Nephron (organoid): ENCODE data around the gene SUPT3H.

Experiments
- H3K27ac Mint-ChIP-seq, 3 experiments: 2 replicates each; pipeline ENCODE4 v1.8.0; 2020; ENCODE audit warnings: mixed read lengths in 3 of 3, mild to moderate bottlenecking in 2 of 3, moderate library complexity in 1 of 3
- H3K27me3 Mint-ChIP-seq: 2 replicates; pipeline ENCODE4 v1.8.0; 2021; ENCODE audit warnings: low read depth, mild to moderate bottlenecking, moderate library complexity, mixed read lengths
- H3K36me3 Mint-ChIP-seq: 2 replicates; pipeline ENCODE4 v1.8.0; 2020; ENCODE audit warnings: low read depth, mixed read lengths
- H3K4me1 Mint-ChIP-seq: 2 replicates; pipeline ENCODE4 v1.8.0; 2020; ENCODE audit warnings: mixed read lengths
- H3K4me3 Mint-ChIP-seq, 3 experiments: 2 replicates each; pipeline ENCODE4 v1.8.0; 2020; ENCODE audit warnings: mild to moderate bottlenecking in 3 of 3, mixed read lengths in 3 of 3, moderate library complexity in 2 of 3
- H3K9me3 Mint-ChIP-seq: 2 replicates; pipeline ENCODE4 v1.8.0; 2020; ENCODE audit warnings: mixed read lengths
- TF ChIP-seq, protein P1 (sequence below), 3 experiments: fragments of 200-600 bp; sonication (generic); IDR thresholded peaks; one replicate each; pipeline ENCODE4 v1.5.0; 2021; ENCODE audit warnings: antibody characterized with exemption in 3 of 3; ENCODE audit not compliant: unreplicated experiment in 3 of 3

Gene SUPT3H

DNA sequence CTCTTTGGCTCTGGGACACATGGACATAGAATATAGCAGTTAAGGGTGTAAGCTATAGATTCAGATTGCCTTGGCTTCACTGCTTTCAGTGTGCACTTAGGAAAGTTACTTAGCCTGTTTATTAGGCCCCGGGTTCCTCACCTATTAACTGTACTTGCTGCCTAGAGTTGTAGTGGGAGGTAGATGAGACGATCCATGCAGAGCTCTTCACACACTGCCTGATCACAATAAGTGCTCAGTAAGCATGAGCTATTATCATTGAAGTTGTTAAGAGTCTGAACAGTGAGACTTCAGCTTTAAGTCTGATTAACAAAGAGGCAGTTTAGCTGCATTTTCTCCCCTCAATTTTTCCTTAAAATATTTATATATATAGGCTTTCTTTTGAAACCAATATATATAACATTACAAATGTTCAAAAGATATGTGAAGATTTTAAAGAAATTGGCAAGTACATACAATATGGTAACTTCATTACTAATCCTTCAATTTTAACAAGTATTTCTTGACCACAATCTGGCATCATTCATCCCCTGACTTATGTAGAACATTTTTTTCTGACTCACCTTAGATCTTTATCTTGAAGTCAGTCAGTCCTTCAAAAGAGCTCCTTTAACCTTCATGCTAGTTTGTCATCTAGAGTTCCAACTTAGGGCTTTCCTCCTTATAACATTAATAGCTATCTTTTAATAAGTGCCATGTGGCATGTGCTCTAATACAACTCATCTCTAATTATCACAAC is 20.5 kb upstream of the SUPT3H start:
- no peaks in the 10 kb centered on the region for H3K36me3 Mint-ChIP-seq
- no peaks in the 10 kb centered on the region for H3K4me1 Mint-ChIP-seq
- no peak overlapping the region for H3K27ac Mint-ChIP-seq

DNA sequence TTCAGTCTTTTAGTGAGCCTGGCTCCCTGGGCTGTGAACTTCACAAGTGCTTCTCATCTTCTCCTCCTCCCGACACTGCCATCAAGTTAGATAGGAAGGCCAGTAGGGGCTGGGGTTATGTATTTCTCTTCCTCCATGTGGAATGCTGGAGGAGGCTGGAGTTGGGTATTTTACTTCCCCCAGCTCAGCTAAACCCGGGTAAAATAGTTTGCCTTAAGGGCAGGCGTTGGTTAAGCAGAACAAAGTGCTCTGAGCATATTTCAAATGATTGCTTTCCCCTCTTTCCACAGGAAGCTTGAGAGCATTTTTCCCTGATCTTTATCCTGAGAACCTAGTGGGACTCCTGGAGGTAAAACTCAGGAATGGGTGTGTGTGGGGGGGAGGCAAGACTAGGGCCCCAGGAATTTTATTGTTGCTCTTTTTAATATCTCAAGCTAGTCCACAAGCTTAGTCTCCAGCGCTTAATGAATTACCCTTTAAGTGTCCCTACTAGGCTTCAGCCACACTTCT is 16.9 kb upstream of the SUPT3H start:
- no peaks in the 10 kb centered on the region for H3K4me1 Mint-ChIP-seq
- H3K27ac Mint-ChIP-seq: no peak overlapping the region
- H3K27me3 Mint-ChIP-seq: peaks cover 11% of the 10 kb centered on the region
- H3K9me3 Mint-ChIP-seq: peaks cover 10% of the 10 kb centered on the region
- H3K4me3 Mint-ChIP-seq: no peak overlapping the region
- no peaks in the 10 kb centered on the region for H3K36me3 Mint-ChIP-seq
- TF ChIP-seq, protein P1, sequence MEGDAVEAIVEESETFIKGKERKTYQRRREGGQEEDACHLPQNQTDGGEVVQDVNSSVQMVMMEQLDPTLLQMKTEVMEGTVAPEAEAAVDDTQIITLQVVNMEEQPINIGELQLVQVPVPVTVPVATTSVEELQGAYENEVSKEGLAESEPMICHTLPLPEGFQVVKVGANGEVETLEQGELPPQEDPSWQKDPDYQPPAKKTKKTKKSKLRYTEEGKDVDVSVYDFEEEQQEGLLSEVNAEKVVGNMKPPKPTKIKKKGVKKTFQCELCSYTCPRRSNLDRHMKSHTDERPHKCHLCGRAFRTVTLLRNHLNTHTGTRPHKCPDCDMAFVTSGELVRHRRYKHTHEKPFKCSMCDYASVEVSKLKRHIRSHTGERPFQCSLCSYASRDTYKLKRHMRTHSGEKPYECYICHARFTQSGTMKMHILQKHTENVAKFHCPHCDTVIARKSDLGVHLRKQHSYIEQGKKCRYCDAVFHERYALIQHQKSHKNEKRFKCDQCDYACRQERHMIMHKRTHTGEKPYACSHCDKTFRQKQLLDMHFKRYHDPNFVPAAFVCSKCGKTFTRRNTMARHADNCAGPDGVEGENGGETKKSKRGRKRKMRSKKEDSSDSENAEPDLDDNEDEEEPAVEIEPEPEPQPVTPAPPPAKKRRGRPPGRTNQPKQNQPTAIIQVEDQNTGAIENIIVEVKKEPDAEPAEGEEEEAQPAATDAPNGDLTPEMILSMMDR (IDR thresholded peaks at IDR 0.05; ENCODE audit: unreplicated experiment in 3 of 3): no peak

More for the DNA sequence above, 20.5 kb upstream of the SUPT3H start:
- H3K27me3 Mint-ChIP-seq: peaks cover 22% of the 10 kb centered on the region
- H3K4me3 Mint-ChIP-seq: no peak overlapping the region
- TF ChIP-seq, protein P1 (IDR thresholded peaks at IDR 0.05; ENCODE audit: unreplicated experiment in 3 of 3): no peak
- H3K9me3 Mint-ChIP-seq: peaks cover 7% of the 10 kb centered on the region

DNA sequence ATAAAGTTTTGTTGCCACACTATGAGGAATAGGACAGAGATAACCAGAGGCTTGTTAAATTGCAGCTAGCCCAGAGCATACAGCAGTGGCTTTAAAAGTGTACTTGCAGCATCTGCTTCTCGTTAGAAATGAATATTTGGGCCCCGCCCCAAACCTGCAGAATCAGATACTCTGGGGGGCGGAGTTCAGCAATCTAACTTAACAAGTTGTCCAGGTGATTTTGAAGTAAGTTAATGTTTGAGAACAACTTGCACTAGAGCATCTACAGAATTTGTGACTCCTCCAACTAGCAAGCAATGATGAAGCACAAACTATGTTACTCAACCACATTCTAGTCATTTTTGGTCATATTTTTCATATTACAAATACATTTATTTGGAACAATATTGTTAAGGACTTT is 10.6 kb upstream of the SUPT3H start:
- TF ChIP-seq, protein P1 (IDR thresholded peaks at IDR 0.05; ENCODE audit: unreplicated experiment in 3 of 3): no peak
- no peak overlapping the region for H3K4me3 Mint-ChIP-seq
- no peak overlapping the region for H3K27ac Mint-ChIP-seq
- H3K9me3 Mint-ChIP-seq: peaks cover 3% of the 10 kb centered on the region
- no peaks in the 10 kb centered on the region for H3K4me1 Mint-ChIP-seq
- no peaks in the 10 kb centered on the region for H3K36me3 Mint-ChIP-seq
- peaks cover 6% of the 10 kb centered on the region for H3K27me3 Mint-ChIP-seq

DNA sequence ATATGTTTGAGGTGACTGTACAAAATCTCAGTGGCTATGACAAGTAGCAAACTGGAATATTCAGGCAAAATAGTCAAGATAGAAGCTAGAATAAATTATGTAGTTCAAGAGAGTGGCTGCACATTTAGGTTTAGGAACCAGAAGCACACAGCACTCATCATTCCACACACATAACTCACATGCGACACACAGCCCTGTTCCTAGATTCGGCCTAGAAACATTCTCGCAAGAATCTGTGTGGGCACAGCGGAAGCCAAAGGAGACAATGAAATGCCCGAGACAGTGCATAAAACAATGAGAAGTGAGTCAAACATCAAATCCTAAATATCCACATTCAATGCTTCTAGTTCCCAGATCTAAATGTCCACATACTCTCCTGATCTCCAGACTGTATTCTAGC is 9.5 kb upstream of the SUPT3H start:
- Mint-ChIP-seq H3K27me3 (peaks cover 9% of the 10 kb centered on the region), H3K27ac (no peak overlapping the region), H3K9me3 (no peaks in the 10 kb centered on the region), H3K4me1 (no peaks in the 10 kb centered on the region), H3K36me3 (no peaks in the 10 kb centered on the region), H3K4me3 (no peak overlapping the region)
- TF ChIP-seq, protein P1 (IDR thresholded peaks at IDR 0.05; ENCODE audit: unreplicated experiment in 3 of 3): no peak

DNA sequence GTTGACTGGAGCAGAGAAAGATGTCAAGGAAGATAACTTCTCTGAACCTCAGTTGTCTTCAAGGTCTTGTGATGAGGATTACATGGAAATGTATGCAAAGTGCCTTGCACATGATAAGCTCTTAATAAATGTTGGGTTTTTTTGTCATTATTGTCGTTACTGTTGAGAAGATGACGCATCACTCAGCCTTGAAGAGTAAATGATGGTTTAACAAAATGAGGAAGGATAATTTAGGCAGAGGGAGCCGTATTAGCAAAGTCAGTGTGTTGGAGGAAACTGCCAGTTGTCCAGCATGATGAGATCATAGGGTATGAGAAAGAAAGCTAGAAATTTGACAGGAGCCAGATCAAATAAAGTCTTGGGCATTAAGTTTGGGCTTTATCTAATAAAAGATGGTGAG is 8.8 kb upstream of the SUPT3H start:
- H3K36me3 Mint-ChIP-seq: no peaks in the 10 kb centered on the region
- H3K27me3 Mint-ChIP-seq: peaks cover 9% of the 10 kb centered on the region
- no peak overlapping the region for H3K4me3 Mint-ChIP-seq
- H3K9me3 Mint-ChIP-seq: no peaks in the 10 kb centered on the region
- no peak overlapping the region for H3K27ac Mint-ChIP-seq
- TF ChIP-seq, protein P1 (IDR thresholded peaks at IDR 0.05; ENCODE audit: unreplicated experiment in 3 of 3): no peak
- H3K4me1 Mint-ChIP-seq: no peaks in the 10 kb centered on the region

DNA sequence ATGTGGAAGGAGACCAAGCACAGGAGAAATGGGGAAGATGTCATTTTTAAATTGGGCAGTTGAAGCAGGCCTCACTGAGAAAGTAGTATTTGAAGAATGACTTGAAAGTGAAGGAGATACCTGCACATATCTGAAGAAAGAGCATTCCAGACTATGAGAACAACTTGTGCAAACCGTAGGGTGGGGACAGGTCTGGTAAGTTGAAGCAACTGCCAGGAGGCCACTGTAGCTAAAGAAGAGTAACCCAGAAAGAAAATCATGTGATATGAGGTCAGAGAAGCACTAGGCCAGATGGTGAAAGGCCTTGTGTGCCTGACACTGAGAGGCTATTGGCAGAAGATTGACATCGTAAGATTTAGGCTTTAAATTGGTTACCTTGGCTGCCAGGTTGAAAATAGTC is 4.7 kb upstream of the SUPT3H start:
- peaks cover 5% of the 10 kb centered on the region for H3K4me1 Mint-ChIP-seq
- H3K27ac Mint-ChIP-seq: no peak overlapping the region
- no peak overlapping the region for H3K4me3 Mint-ChIP-seq
- H3K9me3 Mint-ChIP-seq: no peaks in the 10 kb centered on the region
- TF ChIP-seq, protein P1 (IDR thresholded peaks at IDR 0.05; ENCODE audit: unreplicated experiment in 3 of 3): no peak
- peaks cover 3% of the 10 kb centered on the region for H3K27me3 Mint-ChIP-seq
- H3K36me3 Mint-ChIP-seq: no peaks in the 10 kb centered on the region
